Measurements from ENCODE around the gene DZIP1.

DNA sequence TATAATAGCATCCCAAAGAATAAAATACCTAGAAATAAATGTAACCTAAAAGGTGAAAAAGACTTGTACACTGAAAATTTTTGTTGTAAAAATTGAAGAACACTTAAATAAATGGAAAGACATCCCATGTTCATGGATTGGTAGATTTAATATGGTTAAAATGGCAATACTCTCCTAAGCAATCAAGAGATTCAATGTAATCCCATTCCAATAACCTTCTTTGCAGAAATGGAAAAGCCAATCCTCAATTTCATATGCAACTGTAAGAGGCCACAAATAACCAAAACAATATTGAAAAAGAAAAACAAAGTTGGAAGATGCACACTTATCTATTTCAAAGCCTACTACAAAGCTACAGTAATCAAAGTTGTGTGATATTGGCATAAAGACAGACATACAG lies 17.7 kb downstream of the DZIP1 start:
- TF ChIP-seq, protein P1, sequence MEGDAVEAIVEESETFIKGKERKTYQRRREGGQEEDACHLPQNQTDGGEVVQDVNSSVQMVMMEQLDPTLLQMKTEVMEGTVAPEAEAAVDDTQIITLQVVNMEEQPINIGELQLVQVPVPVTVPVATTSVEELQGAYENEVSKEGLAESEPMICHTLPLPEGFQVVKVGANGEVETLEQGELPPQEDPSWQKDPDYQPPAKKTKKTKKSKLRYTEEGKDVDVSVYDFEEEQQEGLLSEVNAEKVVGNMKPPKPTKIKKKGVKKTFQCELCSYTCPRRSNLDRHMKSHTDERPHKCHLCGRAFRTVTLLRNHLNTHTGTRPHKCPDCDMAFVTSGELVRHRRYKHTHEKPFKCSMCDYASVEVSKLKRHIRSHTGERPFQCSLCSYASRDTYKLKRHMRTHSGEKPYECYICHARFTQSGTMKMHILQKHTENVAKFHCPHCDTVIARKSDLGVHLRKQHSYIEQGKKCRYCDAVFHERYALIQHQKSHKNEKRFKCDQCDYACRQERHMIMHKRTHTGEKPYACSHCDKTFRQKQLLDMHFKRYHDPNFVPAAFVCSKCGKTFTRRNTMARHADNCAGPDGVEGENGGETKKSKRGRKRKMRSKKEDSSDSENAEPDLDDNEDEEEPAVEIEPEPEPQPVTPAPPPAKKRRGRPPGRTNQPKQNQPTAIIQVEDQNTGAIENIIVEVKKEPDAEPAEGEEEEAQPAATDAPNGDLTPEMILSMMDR (IDR thresholded peaks at IDR 0.05), result no peak
- no peak for TF ChIP-seq POLR2A (IDR thresholded peaks at IDR 0.05)

Data from transverse colon (tissue), 3 donors.